Activated effector memory CD4-positive, alpha-beta T cell treated with Interleukin-2 at 50 U/mL for 16 hours (primary cell): ENCODE data around the gene PSMB2.
"Not testable (repeated sequence)": the region's sequence is repeated elsewhere in the genome, so short reads cannot be mapped to it uniquely, and the experiment has no call there.

Experiments used
- DNase-seq: peaks from one replicate; pipeline ENCODE4 v3.0.0-alpha.2; 2020

Gene PSMB2

DNA sequence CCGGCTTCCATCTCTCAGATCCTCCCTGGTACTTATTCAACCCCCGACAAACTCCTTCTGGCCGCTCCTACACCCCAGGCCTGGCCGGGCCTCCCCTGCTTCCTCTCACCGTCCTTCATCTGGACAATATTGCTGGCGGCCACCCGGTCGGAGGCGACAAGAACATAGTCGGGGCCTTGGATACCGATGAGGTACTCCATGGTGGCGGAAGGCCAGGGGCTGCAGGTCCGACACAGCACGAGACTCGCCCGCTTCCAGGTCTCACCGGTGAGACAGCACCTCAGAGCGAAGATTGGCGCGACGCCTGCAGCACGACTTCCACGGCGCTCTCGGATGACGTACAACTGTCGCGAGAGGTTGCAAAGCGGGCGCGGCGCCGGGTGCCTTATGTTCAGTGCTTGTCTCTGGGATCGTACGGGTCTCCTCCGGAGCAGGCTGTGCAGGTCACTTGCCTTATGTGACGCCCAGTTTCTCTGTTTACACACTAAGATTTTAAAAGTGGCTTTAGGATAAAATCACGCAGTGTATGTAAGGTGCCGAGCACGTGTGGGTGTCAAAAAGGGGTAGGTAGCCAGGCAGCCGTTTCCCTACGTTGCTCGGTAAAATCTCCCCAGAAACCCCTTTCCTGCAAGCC is at the start of gene PSMB2:
TSS of gene PSMB2 (minus strand) at position 294 of the 634 bp plus-strand sequence. CDS start at position 200, 94 bp downstream.
- peak; percentile 92 for DNase-seq

DNA sequence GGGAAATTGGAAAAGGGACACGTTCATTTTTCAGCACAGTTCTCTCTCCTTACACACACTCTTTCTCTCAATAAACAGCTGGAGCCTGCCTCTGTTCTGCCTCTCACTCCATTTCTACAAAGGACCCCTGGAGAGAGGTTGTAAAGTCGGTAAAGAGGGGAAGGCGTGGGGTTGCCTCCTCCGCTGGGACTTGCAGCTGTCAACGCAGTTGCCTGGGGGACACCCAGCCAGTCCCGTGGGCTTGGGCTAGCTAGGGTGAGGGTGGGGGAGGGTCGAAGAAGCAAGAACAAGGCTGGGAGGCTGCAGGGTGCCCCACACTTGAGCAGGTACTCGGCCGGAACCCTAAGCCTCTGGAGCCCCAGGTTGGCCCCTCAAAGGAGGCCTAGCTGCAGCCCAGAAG is 49.8 kb upstream of the PSMB2 start:
- no peak for DNase-seq

DNA sequence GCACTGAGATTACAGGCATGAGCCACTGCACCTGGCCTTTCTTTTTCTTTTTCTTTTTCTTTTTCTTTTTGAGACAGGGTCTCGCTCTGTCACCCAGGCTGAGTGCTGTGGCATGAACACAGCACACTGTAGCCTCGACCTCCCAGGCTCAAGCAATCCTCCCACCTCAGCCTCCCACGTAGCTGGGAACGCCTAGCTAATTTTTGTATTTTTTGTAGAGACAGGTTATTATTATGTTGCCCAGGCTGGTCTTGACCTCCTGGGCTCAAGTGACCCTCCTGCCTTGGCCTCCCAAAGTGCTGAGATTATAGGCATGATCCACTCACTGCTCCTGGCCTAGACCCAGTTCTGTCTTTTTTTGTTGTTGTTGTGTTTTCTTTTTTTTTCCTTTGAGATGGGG is 48.8 kb upstream of the PSMB2 start:
- DNase-seq = not testable (repeated sequence)

DNA sequence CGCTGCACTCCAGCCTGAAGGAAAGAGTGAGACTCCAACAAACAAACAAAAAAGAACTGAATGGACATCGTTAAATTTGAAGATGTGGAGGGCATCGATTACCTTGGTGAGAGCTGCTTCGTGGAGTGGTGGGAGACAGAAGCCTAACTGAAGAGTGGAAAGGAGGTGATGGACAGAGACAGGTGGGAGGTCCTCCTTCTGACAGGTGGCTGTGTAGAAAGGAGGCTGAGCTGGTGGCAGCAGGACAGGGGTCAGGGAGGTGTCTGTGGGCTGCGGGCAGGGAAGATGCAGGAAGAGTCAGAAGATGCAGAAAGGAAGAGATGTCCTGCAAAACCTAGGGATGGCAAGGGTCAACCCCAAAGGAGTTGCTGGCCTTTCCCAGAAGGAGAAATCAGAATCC is 46.8 kb upstream of the PSMB2 start:
- no peak for DNase-seq

DNA sequence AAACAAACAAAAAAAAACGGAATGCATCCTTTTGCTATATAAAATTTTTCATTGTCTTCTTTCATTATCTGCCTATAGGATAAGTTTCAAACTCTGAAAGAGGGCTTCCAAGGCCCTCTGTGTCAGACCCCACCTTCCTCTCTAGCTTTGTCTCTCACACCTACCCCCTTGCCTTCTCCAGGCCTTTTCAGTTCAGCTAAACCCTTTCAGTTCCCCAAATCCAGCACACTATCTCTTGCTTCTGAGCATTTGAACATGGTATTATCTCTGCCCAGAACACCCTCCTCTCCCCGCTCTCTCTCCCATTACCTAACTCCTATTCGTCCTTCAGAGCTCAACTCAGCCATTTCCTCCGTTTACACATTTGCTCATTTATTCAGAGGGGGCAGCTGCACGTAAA is 41.7 kb upstream of the PSMB2 start:
- DNase-seq = no peak

DNA sequence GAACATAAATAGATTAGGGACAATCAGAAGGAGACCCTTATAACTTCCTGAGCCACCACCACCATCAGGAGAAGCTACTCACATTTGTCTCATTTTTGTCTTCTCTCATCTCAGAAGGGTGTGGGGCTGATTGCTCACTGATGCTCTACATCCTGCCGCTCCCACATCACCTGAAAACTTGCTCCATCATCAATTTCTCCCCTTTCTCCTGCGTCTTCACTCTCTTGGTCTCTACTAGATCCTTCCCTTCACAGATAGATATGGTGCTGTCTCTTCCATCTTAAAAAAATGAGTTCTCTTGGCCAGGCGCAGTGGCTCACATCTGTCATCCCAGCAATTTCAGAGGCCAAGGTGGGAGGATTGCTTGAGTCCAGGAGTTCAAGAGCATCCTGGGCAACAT is 38.9 kb upstream of the PSMB2 start:
- DNase-seq = no peak

DNA sequence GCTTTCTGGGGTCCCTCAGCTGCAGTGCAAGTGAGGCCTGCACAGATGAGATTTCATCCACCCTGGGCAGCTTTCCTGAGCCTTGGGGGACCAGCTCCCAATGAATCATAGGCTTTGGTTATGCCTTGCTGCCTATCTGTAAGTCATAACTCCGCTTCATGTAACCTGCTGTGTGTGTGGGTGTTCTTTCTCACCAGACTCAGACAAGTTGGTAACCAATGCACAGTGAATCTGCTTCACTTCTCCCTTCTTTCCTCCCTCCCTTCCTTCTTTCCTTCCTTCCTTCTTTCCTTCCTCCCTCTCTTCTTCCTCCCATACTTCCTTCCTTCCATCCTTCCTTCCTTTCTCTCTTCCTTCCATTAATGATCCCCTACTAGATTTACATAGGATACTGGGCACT is 34.4 kb upstream of the PSMB2 start:
- DNase-seq = no peak

DNA sequence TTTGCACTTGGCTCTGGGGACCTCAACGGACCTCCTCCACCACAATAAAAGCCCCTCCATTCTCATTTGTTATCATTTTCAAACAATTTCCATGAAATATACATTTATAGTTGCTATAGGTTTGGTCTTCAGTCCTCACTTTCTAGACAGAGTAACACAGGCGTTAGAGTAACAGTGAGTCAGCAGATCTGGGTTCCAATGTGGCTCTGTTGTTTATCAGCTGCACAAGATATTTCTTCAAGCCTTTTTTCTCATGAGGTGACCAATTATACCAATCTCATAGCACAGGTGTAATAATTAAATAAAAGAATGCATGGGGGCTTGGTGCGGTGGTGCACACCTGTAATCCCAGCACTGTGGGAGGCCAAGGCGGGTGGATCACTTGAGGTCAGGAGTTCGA is 32.8 kb upstream of the PSMB2 start:
- DNase-seq = no peak

DNA sequence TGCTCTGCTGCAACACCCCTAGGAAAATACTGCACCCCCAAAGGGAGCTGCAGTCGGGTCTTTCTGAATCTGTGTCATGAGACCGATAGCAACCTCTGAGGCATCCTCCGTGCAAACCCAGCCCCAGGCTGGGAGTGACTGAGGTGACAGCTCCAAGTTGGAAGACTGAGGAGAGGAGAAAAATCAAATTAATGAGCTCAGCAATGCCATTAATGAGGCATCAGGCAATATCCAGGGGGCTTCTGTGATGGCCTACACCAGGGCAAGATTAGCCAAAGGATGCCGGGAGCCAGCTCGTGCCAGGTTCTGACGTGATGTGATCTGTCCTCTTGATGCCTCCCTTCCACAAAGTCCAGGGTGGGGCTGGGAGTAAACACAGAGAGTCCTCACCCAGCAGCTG is 30.8 kb upstream of the PSMB2 start:
- no peak for DNase-seq

DNA sequence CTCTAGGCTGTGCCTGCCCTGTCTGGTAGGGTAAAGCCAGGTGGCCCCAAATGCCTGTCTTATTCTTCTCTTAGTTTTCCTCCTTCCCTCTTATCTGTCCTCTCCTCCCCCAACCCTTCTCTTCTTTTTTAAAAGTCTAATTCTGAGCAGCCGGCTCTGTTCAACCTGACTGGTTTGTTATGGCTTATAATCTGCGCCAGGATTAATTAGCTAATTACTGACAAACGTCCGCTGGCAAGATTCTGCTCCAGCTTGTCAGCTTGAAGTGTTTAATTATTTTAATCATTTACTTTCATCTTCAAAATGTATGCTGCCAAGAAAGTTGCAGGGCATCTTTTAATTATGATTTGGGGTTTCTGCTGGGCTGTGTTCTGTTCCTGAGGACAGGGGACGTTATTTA is 27.2 kb upstream of the PSMB2 start:
- DNase-seq = no peak

DNA sequence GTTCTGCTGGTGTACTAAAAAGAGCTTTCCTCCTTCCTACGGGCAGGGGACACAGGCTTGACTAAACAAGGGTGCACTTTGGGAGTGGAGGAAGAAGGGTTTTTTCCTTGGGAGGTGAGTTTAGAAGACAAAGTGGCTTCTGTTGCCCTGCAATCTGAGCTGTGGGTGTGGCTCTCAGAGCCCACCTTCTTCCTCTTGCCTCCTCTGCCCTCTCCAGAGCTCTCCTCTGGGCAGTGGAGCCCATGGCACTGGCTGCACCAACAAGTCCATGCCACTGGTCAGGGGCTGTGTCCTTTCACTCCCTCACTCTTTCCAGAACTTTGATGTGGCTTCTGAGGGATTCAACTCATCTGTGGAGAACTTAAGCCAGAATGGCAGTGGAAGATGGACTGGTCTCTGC is 25.6 kb upstream of the PSMB2 start:
- DNase-seq = no peak

DNA sequence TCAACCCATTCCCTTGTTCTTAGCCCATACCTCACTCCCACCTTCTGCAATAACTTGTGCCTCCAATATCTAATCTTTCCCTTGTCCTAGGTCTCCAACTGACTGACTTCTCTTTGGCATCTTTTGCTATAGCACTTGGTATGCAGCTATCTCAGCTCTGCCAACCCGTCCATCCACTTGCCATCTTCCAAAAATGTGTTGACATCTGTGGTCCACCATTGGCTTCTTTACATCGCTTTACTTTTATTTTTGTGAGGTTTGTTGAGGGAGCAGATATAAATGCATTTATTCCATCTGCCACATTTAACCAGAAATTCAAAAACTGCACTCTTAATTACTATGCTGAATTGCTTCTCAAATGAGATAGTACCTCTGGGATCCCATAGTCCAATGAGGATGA is 24.9 kb upstream of the PSMB2 start:
- no peak for DNase-seq

DNA sequence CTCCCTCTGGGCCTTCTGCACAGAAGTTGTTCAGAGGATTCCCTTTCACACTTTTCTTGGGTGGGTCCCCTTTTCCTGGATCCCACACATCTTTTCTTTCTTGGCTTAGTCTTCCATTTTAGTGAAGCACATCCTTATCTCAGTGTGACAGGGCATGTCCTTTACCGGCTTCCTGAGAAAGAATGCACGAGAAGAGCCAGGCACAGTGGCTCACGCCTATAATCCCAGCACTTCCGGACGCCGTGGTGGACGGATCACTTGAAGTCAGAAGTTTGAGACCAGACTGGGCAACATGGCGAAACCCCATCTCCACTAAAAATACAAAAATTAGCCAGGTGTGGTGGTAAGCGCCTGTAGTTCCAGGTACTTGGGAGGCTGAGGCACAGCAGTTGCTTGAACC is 22.1 kb upstream of the PSMB2 start:
- no peak for DNase-seq

DNA sequence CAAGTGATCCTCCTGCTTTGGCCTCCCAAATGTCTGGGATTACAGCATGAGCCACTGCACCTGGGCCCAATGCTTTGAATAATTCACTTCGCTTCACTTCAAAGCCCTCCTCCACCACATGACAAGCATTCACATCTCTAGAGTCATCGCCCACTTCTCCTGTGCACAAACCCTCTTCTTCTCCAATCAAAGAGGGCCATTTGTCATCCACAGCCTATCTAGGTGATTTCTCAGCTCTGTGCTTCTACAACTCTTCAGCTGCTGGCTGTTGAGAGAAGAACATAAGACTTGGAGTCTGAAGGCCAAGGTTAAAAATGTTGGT is 20.1 kb upstream of the PSMB2 start:
- DNase-seq = no peak

DNA sequence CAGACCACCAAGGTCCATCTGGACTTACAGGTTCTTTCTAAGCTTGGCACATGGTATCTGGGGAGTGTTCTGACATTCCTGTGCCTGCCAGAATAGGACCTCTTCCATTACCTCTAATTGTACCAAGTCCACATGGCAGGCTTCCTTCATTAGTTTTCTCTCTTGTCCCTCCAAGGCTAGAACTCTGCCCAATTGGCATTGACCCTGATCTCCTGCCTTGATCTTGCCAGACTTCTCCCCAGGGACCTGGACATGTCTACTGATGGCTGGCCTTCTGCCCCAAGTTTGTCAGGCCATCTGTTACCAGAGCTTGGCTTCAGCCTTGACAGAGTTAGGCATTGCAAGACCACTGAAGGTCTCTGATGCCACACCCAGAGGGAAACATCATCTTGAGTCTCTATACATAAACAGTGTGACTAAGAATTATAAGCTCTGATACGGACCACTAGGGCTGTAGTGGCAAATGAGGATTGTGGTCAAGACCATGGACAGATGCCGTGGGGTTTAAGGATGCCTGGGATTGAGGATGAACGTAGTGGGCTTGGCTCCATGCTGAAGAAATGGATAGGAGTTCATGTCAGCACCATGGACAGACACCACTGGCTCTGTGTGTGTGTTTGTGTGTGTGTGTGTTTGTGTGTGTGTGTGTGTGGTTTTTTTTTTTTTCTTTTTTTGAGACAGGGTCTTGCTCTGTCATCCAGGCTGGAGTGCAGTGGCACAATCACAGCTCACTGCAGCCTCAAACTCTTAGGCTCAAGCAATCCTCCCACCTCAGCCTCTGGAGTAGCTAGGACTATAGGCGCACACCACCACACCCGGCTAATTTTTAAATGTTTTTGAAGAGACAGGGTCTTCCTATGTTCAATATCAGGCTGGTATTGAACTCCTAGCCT is 19.5 kb upstream of the PSMB2 start:
- DNase-seq = no peak

DNA sequence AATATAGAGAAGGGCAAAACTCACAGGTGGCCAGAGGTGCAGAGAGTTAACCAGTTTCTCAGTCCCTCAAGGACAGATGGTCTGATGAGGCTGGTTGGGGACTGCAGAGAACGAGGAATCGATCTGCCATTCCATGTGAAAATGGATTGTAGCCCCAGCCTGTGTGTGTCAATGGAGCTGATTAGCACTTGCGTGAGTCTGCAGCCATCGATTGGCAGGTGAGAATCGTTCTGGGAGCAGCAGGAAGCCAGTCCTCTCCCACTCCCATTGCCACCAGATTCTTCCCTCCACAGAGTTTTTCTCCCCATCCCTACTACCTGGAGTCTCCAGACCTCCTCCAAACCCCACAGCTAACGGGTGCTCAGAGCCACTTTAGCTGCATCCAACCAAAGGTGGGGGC is 18.3 kb upstream of the PSMB2 start:
- no peak for DNase-seq

DNA sequence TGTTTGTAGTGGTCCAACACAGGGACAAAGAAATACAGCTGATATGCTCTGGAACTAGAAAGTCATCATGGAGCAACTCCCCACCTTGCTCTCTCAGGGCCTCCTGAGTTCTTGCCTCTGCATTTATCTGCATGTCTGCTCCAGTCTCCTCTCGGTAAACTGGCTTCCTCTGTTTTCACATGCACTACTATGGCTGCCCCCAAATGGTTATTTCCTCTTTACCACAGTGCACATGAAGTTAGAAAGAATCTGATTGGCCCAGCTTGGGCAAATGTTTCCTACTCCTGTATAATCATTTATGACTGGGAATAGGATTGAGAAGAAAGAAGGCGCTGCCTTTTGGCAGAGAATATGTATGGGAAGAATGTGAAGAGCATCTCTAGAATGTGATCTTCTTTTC is 16.5 kb upstream of the PSMB2 start:
- no peak for DNase-seq

DNA sequence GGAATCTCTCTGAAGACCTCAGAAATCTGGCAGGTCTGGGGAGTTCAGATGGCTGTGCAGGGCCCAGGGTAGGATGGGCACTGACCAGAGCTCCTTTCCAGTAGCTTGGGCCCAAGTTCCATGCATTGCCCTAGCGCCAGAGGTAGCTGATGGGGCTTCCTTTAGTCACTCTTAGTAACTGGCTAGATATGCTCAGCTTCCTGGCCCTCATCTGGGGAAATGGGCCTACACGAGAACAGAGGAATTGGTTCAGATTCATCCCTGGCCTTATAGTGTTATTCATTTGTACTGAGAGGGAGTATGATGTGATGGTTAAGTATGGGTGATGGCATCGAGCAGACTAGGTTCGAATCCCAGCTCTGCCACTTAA is 15.5 kb upstream of the PSMB2 start:
- DNase-seq = no peak

DNA sequence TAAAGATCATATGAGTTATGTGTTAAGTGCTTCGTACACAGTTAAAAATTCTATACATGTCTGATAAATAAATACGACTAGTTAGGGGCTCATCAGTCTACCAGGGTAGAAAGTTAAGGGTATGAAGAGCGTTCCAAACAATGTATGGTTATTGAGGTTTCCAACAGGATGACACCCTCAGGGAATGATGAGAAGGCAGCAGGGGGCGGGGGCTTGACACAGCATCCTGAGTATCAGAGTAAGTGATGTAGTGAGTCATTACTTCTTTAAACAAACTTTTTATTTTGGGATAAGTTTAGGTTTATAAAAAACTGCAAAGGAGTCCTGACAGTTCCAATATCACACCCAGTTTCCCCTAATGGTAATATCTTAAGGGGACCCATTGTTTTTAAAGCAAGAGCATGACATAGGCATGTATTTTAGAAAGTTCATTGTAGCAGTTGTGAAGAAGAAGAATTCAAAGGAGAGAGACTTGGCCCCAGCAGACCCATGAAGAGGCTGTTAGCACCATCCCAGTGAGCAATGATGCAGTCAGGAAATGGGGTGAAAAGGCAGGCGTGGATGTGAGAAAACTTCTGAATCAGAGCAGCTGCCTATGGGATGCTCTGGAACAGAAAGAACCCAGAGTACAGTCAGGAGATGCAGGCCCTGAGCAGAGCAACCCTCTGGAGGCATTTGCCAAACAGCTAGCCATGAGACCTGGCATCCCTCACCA is 15.0 kb upstream of the PSMB2 start:
- no peak for DNase-seq

DNA sequence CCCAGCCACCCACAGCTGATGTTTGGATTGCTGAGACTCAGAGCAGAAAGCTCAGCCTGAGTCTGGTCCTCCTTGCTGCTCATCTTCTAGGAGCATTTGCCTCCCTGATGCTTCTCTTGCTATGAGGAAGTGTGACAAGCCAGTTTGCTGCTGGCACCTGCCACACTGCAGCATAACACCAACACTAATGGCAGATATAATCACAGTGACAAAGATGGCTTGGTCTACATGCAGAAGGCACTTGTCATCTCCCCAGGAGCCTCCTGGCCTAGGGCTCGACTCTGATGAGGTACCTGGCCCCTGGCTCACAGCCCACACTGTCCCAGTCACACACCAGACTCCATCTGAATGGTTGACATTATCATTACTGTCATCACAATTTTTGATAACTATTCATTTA is 13.9 kb upstream of the PSMB2 start:
- no peak for DNase-seq

DNA sequence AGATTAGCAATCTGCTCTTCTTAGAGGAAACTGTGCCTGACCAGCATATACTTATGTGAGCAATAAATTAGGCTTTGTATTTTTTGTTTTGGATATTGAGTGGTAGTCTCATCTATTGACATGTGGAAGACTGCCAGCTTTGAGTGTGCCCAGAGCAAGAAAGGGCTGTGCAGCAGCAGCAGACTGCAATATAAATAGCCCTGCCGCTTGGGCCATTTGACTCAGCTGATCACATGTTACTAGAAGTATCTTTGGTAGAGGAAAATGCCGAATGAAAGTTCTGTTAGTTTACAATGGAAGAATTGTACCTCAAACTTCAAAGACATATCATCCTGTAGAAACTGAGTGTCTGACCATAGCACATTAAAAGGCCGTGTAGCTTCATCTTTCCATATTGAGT is 9.1 kb upstream of the PSMB2 start:
- DNase-seq = no peak

DNA sequence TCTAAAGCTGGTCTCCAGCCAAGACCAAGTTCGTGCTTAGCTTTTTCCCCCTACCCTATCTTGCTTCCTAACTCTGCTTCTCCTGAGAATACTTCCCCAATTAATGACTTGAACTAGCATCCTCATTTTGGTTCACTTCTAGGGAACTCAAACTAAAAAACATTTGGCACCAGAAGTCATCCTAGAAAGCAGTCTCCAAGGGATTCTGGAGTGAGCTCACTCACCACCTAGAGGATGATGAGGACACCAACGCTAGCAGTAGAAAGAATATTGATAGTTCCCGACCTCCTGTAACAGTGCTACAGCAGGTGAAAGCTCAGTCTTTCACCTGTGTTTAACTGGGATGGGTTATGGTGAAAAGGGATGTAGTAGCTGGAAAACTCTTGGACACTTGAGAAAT is 4.7 kb upstream of the PSMB2 start:
- no peak for DNase-seq

DNA sequence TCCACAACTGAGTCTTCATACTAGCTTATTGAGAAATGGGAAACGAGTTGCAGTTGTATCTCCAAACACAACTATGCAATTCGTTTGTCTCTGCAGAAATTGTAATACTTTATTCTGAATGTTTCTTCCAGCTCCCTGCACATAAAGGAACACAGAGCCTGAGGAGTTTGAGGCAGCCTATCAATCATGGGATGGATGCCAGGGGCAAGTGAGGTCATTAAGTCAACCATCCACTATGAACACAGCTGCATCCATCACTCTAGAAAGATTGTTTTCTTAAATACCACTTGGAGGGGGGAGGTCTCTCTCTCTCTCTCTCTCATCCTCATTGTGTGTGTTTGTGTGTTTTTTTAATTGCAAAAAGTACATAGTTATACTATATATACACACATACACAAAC is 2.9 kb upstream of the PSMB2 start:
- DNase-seq = no peak

DNA sequence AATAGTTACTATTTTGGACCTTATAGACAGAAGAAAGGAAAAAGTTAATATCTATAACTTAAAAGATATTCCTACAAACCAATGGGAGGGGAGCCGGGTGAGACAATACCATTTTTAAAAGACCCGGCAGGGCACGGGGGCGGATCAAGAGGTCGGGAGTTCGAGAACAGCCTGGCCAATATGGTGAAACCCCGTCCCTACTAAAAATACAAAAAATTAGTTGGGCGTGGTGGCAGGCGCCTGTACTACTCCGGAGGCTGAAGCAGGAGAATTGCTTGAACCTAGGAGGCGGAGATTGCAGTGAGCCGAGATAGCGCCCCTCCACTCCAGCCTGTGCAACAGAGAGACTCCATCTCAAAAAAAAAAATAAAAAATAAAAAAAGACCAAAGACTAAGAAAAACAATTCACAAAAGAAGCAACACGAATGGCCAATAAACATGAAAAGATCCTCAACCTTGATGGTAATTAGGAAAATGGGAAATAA is 1.2 kb upstream of the PSMB2 start:
- no peak for DNase-seq
